Endothelial cell of umbilical vein (primary cell): ENCODE results near the gene ADCY2.

Experiments
- EZH2 ChIP-seq: IDR thresholded peaks from 2 replicates; pipeline ENCODE4 v1.6.1; 2012; ENCODE audit warnings: borderline replicate concordance, low read depth, mild to moderate bottlenecking, moderate library complexity, low read length, inconsistent platforms; ENCODE audit not compliant: severe bottlenecking
- JUN ChIP-seq: IDR thresholded peaks from 2 replicates; pipeline ENCODE4 v1.6.1; 2011; ENCODE audit warnings: borderline replicate concordance, low read depth; ENCODE audit not compliant: insufficient read length, insufficient read depth
- MYC ChIP-seq: IDR thresholded peaks from one replicate; pipeline ENCODE4 v1.6.1; 2011; ENCODE audit warnings: mild to moderate bottlenecking, low read depth, low read length
- POLR2A ChIP-seq: IDR thresholded peaks from 2 replicates; pipeline ENCODE4 v1.6.1; 2012; ENCODE audit warnings: low read depth, mild to moderate bottlenecking, control low read depth, low read length
- POLR2AphosphoS5 ChIP-seq: IDR thresholded peaks from 2 replicates; pipeline ENCODE4 v1.6.1; 2012; ENCODE audit warnings: low read depth, mild to moderate bottlenecking, control low read depth, low read length, moderate library complexity; ENCODE audit not compliant: insufficient read depth
- TF ChIP-seq, protein P1 (sequence below), 2 donors: IDR thresholded peaks; 1 replicate in 1 of 2; 2 replicates in 1 of 2; pipeline ENCODE4 v1.5.1; 2011; ENCODE audit warnings: low read length in 2 of 2, mild to moderate bottlenecking in 2 of 2, moderate library complexity in 2 of 2, control low read depth in 1 of 2, inconsistent platforms in 1 of 2, low read depth in 1 of 2; ENCODE audit not compliant: insufficient read depth in 1 of 2; ENCODE audit errors: extremely low read depth in 1 of 2

DNA sequence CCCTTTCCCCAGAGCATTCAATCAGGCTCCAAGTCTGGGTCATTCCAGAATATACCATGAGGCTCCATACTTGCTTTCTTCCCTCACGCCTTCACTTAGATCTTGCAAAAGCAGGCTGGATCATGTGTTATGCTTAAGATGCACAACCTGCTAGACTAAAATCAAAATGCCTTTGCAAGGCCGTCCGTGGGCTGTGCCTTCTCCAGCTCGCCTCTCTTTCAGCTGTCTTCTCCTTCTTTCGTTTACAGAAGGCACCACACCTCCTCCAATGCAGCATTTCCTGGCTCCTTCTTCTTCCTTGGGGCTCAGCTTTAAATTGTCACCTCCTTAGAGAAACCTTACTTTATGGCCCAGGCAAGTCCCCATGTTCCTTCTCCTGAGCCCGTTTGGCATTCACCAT, 150.6 kb downstream of the ADCY2 start:
- TF ChIP-seq JUN, result no peak
- TF ChIP-seq, protein P1, sequence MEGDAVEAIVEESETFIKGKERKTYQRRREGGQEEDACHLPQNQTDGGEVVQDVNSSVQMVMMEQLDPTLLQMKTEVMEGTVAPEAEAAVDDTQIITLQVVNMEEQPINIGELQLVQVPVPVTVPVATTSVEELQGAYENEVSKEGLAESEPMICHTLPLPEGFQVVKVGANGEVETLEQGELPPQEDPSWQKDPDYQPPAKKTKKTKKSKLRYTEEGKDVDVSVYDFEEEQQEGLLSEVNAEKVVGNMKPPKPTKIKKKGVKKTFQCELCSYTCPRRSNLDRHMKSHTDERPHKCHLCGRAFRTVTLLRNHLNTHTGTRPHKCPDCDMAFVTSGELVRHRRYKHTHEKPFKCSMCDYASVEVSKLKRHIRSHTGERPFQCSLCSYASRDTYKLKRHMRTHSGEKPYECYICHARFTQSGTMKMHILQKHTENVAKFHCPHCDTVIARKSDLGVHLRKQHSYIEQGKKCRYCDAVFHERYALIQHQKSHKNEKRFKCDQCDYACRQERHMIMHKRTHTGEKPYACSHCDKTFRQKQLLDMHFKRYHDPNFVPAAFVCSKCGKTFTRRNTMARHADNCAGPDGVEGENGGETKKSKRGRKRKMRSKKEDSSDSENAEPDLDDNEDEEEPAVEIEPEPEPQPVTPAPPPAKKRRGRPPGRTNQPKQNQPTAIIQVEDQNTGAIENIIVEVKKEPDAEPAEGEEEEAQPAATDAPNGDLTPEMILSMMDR (IDR thresholded peaks at IDR 0.05; ENCODE audit: extremely low read depth in 1 of 2, insufficient read depth in 1 of 2, low read depth in 1 of 2, low read length in 2 of 2), result no peak
- no peak for TF ChIP-seq POLR2AphosphoS5
- no peak for TF ChIP-seq MYC
- TF ChIP-seq EZH2, result no peak
- TF ChIP-seq POLR2A, result no peak
